ENCODE measurements around the gene ARSB. TPM values are rescaled to one million over a fixed set of nuclear protein-coding genes. Genes with fewer than 3 reads are reported as not detected.

ARSB gene
- total and polyA plus RNA-seq, 10 of the 15 experiments (the other 5 are each of a cell fraction or from before 2014, with no cell fraction given): 1.2 to 8.2 (median 6.1) TPM

DNA sequence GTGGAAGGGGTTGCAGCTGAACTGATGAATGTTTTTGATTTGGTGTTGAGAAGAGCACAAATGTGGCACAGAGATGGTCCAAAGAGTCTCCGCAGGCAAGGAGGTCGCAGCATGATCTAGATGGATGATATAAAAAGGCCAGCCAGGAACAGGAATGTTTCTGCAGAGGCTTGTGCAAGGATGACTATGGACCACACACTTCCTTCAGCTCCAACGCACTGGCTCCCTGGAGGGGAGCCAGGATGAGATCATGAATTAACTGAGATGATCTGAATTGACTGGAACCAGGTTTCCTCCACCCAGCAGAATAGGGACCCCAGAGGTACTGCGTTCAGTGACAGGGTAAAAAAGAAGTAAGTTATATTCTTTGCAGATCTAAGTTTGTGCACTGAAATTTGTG lies 89.0 kb downstream of the ARSB start:
- ATAC-seq (no peak), FAIRE-seq (no peak), DNase-seq (ENCODE audit: low read depth, low spot score) (no peak)
- intact Hi-C loops (cut with micrococcal nuclease; ENCODE audit: unreplicated experiment): loop anchor here (10.0 kb wide), 1 partner anchor 569 kb away; no protein-coding TSS in a partner anchor
- no peaks in the 10 kb centered on the region for H3K27me3 ChIP-seq (replicated peaks in 1 of 2; ENCODE audit: control insufficient read depth in 2 of 2, insufficient read depth in 2 of 2, low read length in 1 of 2)
- H3K4me1 ChIP-seq (ENCODE audit: control insufficient read depth, insufficient read depth, low read length): peaks cover 17% of the 10 kb centered on the region
- in situ Hi-C loops (cut with MboI): loop anchor here (5.0 to 10.0 kb wide), 2 partner anchors 66 to 569 kb away; no protein-coding TSS in a partner anchor
- WGBS (ENCODE audit: insufficient coverage, insufficient replicate concordance, low lambda C conversion rate, missing lambda C conversion rate): 86% methylated on average over 4 of the region's 4 CpGs
- H3K79me2 ChIP-seq (ENCODE audit: control insufficient read depth, insufficient read depth, low read length): no peaks in the 10 kb centered on the region
- H3K36me3 ChIP-seq (ENCODE audit: control insufficient read depth in 2 of 2, insufficient read depth in 2 of 2, low read length in 1 of 2): no peaks in the 10 kb centered on the region
- no TSS peak for BruUV-seq (replicated peaks)
- ChIA-PET RAD21 (ENCODE audit: unreplicated experiment) (no interaction called here), SMC1A (ENCODE audit: uncharacterized antibody, unreplicated experiment) (interaction anchor here (1.0 to 1.4 kb wide), 3 partner anchors 16 to 323 kb away, joined by 3 to 4 read pairs (median 3); no protein-coding TSS in a partner anchor), CTCF (interaction anchor here (1.1 to 8.3 kb wide), 3 partner anchors 69 to 235 kb away, joined by 4 to 123 read pairs (median 84); no protein-coding TSS in a partner anchor), POLR2A (no interaction called here)
- H3K4me3 ChIP-seq: no peak overlapping the region
- peaks cover 3% of the 10 kb centered on the region; the same call in 2 of the 3 replicates for H3K9me3 ChIP-seq (replicated peaks; ENCODE audit: control insufficient read depth, insufficient read depth, low read length)
- TF ChIP-seq BACH1 (IDR thresholded peaks at IDR 0.05; ENCODE audit: borderline replicate concordance) (no peak), NR2C1 (IDR thresholded peaks at IDR 0.05) (no peak), SMAD1 (IDR thresholded peaks at IDR 0.05; ENCODE audit: low read depth, partially characterized antibody) (no peak), NBN (IDR thresholded peaks at IDR 0.05) (no peak), PRDM15 (CRISPR knock-in tag; IDR thresholded peaks at IDR 0.05) (no peak), CBX3 (IDR thresholded peaks at IDR 0.05; ENCODE audit: borderline replicate concordance, low read depth) (no peak), RUNX3 (IDR thresholded peaks at IDR 0.05; ENCODE audit: low read length) (no peak), CREM (IDR thresholded peaks at IDR 0.05; ENCODE audit: low read depth) (no peak), HDGF (IDR thresholded peaks at IDR 0.05) (no peak), ATF7 (IDR thresholded peaks at IDR 0.05; ENCODE audit: low read depth) (no peak), ZNF384 (IDR thresholded peaks at IDR 0.05; ENCODE audit: borderline replicate concordance, low read depth, low read length) (no peak), ZNF622 (IDR thresholded peaks at IDR 0.05) (no peak), TAF1 (IDR thresholded peaks at IDR 0.05; ENCODE audit: borderline replicate concordance, low read depth, low read length) (no peak), NFYB (IDR thresholded peaks at IDR 0.05; ENCODE audit: insufficient read depth, low read depth, low read length) (no peak), KDM1A (IDR thresholded peaks at IDR 0.05; ENCODE audit: borderline replicate concordance) (no peak), FOXK2 (IDR thresholded peaks at IDR 0.05) (no peak)
- TF ChIP-seq, protein P1, sequence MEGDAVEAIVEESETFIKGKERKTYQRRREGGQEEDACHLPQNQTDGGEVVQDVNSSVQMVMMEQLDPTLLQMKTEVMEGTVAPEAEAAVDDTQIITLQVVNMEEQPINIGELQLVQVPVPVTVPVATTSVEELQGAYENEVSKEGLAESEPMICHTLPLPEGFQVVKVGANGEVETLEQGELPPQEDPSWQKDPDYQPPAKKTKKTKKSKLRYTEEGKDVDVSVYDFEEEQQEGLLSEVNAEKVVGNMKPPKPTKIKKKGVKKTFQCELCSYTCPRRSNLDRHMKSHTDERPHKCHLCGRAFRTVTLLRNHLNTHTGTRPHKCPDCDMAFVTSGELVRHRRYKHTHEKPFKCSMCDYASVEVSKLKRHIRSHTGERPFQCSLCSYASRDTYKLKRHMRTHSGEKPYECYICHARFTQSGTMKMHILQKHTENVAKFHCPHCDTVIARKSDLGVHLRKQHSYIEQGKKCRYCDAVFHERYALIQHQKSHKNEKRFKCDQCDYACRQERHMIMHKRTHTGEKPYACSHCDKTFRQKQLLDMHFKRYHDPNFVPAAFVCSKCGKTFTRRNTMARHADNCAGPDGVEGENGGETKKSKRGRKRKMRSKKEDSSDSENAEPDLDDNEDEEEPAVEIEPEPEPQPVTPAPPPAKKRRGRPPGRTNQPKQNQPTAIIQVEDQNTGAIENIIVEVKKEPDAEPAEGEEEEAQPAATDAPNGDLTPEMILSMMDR (IDR thresholded peaks at IDR 0.05 in 2 of 3, conservative IDR thresholded peaks at IDR 0.05 in 1 of 3; ENCODE audit: control insufficient read depth in 2 of 3, extremely low read depth in 1 of 3, insufficient read depth in 1 of 3, low read depth in 3 of 3, low read length in 3 of 3): no peak
- TF ChIP-seq, protein P2, sequence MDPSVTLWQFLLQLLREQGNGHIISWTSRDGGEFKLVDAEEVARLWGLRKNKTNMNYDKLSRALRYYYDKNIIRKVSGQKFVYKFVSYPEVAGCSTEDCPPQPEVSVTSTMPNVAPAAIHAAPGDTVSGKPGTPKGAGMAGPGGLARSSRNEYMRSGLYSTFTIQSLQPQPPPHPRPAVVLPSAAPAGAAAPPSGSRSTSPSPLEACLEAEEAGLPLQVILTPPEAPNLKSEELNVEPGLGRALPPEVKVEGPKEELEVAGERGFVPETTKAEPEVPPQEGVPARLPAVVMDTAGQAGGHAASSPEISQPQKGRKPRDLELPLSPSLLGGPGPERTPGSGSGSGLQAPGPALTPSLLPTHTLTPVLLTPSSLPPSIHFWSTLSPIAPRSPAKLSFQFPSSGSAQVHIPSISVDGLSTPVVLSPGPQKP (IDR thresholded peaks at IDR 0.05; ENCODE audit: low read depth, low read length): no peak
- H3K9ac ChIP-seq (ENCODE audit: control insufficient read depth, insufficient read depth, low read length): no peak overlapping the region
- H4K20me1 ChIP-seq (ENCODE audit: control insufficient read depth, insufficient read depth): no peaks in the 10 kb centered on the region
- H3K4me2 ChIP-seq (ENCODE audit: control insufficient read depth, insufficient read depth): no peak overlapping the region
- H3K27ac ChIP-seq (ENCODE audit: control insufficient read depth, insufficient read depth): no peak overlapping the region
- no peak overlapping the region for H2AFZ ChIP-seq (ENCODE audit: control insufficient read depth, low read depth, low read length)

All from GM12878 (cell line).